K562 (cell line): ENCODE measurements around the gene IL23A. TPM values are rescaled to one million over a fixed set of nuclear protein-coding genes. Genes with fewer than 3 reads are reported as not detected.

Source experiments
- CHAMP1 ChIP-seq: fragments of 450-650 bp; IDR thresholded peaks from 2 replicates; pipeline ENCODE4 v1.6.1; 2016; ENCODE audit warnings: mild to moderate bottlenecking
- CHD4 ChIP-seq: fragments of 200-600 bp; sonication (generic); IDR thresholded peaks from 3 replicates; pipeline ENCODE4 v1.6.1; 2012; ENCODE audit warnings: low read depth, mild to moderate bottlenecking, mixed read lengths, low read length, inconsistent platforms; ENCODE audit not compliant: insufficient read depth, insufficient replicate concordance, poor library complexity, severe bottlenecking
- DDX20 ChIP-seq: fragments of 450-650 bp; IDR thresholded peaks from 2 replicates; pipeline ENCODE4 v1.6.1; 2016; ENCODE audit warnings: missing genetic modification characterization, low read depth, mild to moderate bottlenecking, missing compliant biosample characterization, moderate library complexity
- HDAC3 ChIP-seq: fragments of 450-650 bp; IDR thresholded peaks from 2 replicates; pipeline ENCODE4 v1.6.1; 2018; ENCODE audit warnings: borderline replicate concordance, mild to moderate bottlenecking, moderate library complexity; ENCODE audit not compliant: partially characterized antibody
- POLR3G ChIP-seq: IDR thresholded peaks from 2 replicates; pipeline ENCODE4 v1.6.1; 2011; ENCODE audit not compliant: insufficient read length, insufficient replicate concordance; ENCODE audit errors: extremely low read depth
- PURB ChIP-seq: sonication (generic); formaldehyde crosslinking; IDR thresholded peaks from 2 replicates; pipeline ENCODE4 v1.9.0; 2021; ENCODE audit warnings: low read depth, mild to moderate bottlenecking, missing genetic modification reagents
- SETDB1 ChIP-seq: IDR thresholded peaks from one replicate; pipeline ENCODE4 v1.6.1; 2012; ENCODE audit warnings: low read length, control low read depth, inconsistent platforms
- ZFPM2 ChIP-seq: fragments of 250-450 bp; sonication (Bioruptor Pico); IDR thresholded peaks from 2 replicates; pipeline ENCODE4 v1.5.1; 2022; ENCODE audit warnings: mild to moderate bottlenecking
- ZNF143 ChIP-seq: sonication (generic); formaldehyde crosslinking; IDR thresholded peaks from 2 replicates; pipeline ENCODE4 v1.9.0; 2022; ENCODE audit warnings: mild to moderate bottlenecking, missing genetic modification reagents
- ZNF282 ChIP-seq: sonication (generic); formaldehyde crosslinking; IDR thresholded peaks from 2 replicates; pipeline ENCODE4 v1.8.1; 2023; ENCODE audit warnings: missing genetic modification reagents
- polyA plus RNA-seq, 8 experiments: library from polyadenylated mRNA; depleted of rRNA in 4 of 8; stranded (reverse) in 5 of 8; unstranded in 3 of 8; fragments of >200 nt; fragmentation: Nextera tagmentation in 2 of 8; fragmentation: Illumina TruSeq in 1 of 8; extraction: Ambion mirVana in 2 of 8; extraction: Trizol in 1 of 8; gene quantifications; 2 replicates each; pipeline versions ENCODE4 v1.2.1 to v1.2.3, GENCODE V29; 2011 to 2014; ENCODE audit warnings: inconsistent platforms in 1 of 8, missing spikeins in 1 of 8
- total RNA-seq, 7 experiments: library from RNA; depleted of rRNA in 6 of 7; stranded (reverse); fragments of >200 nt in 6 of 7; fragmentation: Illumina TruSeq in 2 of 7; extraction: Trizol in 2 of 7; gene quantifications; 2 replicates each; pipeline versions ENCODE4 v1.2.1 to v1.2.3, GENCODE V29; 2011 to 2021; ENCODE audit warnings: low replicate concordance in 1 of 7
- TF ChIP-seq, protein P1 (sequence below): IDR thresholded peaks from 3 replicates; pipeline ENCODE4 v1.6.1; 2011; ENCODE audit warnings: borderline replicate concordance, mild to moderate bottlenecking, moderate library complexity; ENCODE audit not compliant: insufficient read length; ENCODE audit errors: extremely low read depth
- TF ChIP-seq, protein P2 (sequence below): fragments of 450-650 bp; IDR thresholded peaks from 2 replicates; pipeline ENCODE4 v1.6.1; 2017; ENCODE audit warnings: antibody characterized with exemption

IL23A gene
- total and polyA plus RNA-seq, 9 of the 15 experiments (the other 6 are each of a cell fraction or from before 2014, with no cell fraction given) = 4.4 to 37.2 (median 9.6) TPM

GRCh38 chr12:56333679-56334489 is 4.8 kb upstream of the IL23A start, which contains the start of gene PAN2 (continued):
- TF ChIP-seq ZNF143 (CRISPR knock-in tag) = peak; percentile 75
- TF ChIP-seq DDX20 (tag) = 0 out of 2 replicates have a peak, but pooled peaks have one; percentile 59
- TF ChIP-seq SETDB1 = no peak
- TF ChIP-seq HDAC3 = no peak
- TF ChIP-seq, protein P1, sequence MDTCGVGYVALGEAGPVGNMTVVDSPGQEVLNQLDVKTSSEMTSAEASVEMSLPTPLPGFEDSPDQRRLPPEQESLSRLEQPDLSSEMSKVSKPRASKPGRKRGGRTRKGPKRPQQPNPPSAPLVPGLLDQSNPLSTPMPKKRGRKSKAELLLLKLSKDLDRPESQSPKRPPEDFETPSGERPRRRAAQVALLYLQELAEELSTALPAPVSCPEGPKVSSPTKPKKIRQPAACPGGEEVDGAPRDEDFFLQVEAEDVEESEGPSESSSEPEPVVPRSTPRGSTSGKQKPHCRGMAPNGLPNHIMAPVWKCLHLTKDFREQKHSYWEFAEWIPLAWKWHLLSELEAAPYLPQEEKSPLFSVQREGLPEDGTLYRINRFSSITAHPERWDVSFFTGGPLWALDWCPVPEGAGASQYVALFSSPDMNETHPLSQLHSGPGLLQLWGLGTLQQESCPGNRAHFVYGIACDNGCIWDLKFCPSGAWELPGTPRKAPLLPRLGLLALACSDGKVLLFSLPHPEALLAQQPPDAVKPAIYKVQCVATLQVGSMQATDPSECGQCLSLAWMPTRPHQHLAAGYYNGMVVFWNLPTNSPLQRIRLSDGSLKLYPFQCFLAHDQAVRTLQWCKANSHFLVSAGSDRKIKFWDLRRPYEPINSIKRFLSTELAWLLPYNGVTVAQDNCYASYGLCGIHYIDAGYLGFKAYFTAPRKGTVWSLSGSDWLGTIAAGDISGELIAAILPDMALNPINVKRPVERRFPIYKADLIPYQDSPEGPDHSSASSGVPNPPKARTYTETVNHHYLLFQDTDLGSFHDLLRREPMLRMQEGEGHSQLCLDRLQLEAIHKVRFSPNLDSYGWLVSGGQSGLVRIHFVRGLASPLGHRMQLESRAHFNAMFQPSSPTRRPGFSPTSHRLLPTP = no peak
- TF ChIP-seq CHAMP1 = 0 out of 2 replicates have a peak, but pooled peaks have one; percentile 9
- no peak for TF ChIP-seq POLR3G
- no peak for TF ChIP-seq CHD4
- TF ChIP-seq, protein P2, sequence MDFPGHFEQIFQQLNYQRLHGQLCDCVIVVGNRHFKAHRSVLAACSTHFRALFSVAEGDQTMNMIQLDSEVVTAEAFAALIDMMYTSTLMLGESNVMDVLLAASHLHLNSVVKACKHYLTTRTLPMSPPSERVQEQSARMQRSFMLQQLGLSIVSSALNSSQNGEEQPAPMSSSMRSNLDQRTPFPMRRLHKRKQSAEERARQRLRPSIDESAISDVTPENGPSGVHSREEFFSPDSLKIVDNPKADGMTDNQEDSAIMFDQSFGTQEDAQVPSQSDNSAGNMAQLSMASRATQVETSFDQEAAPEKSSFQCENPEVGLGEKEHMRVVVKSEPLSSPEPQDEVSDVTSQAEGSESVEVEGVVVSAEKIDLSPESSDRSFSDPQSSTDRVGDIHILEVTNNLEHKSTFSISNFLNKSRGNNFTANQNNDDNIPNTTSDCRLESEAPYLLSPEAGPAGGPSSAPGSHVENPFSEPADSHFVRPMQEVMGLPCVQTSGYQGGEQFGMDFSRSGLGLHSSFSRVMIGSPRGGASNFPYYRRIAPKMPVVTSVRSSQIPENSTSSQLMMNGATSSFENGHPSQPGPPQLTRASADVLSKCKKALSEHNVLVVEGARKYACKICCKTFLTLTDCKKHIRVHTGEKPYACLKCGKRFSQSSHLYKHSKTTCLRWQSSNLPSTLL = peak; percentile 46; the same call in 1 of the 2 replicates
- TF ChIP-seq ZFPM2 (CRISPR knock-in tag) = no peak
- TF ChIP-seq ZNF282 (CRISPR knock-in tag) = no peak
- no peak for TF ChIP-seq PURB
